Breast epithelium (tissue), 3 donors: ENCODE measurements around the gene TTC39A.

Source experiments
- POLR2A ChIP-seq: fragments of 450-650 bp; IDR thresholded peaks from one replicate; pipeline ENCODE4 v1.6.1; 2016; ENCODE audit warnings: antibody characterized with exemption, mild to moderate bottlenecking, moderate library complexity
- TF ChIP-seq, protein P1 (sequence below), 3 donors: fragments of 450-650 bp; IDR thresholded peaks; one replicate each; pipeline ENCODE4 v1.5.1; 2016 to 2017; ENCODE audit warnings: antibody characterized with exemption in 3 of 3, mild to moderate bottlenecking in 3 of 3, moderate library complexity in 3 of 3

DNA sequence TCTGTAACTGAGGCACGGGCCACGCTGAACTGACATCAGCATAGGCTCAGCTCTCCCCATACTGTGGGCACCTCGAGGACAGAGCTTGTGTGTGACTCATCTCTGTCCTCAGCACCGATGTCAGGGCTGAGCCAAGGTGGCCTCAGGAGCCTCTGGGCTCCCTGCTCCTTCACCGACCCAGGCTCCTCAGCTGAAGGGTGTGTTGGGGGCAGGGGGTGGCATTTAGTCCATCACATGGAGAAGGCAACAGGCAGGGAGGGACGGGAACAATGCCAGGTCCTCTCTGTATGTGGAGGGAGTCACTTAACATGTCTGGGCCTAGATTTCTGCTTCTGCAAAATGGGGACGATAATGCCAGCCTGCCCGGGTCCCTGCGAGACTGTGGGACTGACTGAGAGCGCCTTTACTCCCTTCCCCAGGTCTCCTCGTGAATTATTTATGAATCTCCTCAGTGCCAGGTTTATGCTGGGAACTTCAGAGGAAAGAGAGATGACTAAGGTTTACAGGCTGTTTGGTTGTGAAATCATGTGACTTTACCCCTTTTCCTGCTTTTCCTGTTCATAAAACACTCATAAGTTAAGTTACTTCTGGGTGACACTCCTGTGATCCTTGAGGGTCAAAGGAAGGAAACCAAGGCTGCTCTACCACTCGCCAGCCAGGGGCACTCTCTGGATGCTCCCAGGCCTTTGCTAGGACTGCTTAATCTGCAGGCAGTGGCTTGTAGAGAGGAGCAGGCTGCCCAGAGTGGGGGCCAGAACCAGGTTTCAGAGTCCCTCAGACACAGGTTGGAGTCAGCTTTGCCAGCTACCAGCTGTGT, 16.2 kb downstream of the TTC39A start:
- no peak for TF ChIP-seq POLR2A
- TF ChIP-seq, protein P1, sequence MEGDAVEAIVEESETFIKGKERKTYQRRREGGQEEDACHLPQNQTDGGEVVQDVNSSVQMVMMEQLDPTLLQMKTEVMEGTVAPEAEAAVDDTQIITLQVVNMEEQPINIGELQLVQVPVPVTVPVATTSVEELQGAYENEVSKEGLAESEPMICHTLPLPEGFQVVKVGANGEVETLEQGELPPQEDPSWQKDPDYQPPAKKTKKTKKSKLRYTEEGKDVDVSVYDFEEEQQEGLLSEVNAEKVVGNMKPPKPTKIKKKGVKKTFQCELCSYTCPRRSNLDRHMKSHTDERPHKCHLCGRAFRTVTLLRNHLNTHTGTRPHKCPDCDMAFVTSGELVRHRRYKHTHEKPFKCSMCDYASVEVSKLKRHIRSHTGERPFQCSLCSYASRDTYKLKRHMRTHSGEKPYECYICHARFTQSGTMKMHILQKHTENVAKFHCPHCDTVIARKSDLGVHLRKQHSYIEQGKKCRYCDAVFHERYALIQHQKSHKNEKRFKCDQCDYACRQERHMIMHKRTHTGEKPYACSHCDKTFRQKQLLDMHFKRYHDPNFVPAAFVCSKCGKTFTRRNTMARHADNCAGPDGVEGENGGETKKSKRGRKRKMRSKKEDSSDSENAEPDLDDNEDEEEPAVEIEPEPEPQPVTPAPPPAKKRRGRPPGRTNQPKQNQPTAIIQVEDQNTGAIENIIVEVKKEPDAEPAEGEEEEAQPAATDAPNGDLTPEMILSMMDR (IDR thresholded peaks at IDR 0.05), result no peak
